SKM-1 (cell line): ENCODE results near the gene COL1A2.

ENCODE experiments used
- DNase-seq: peaks from one replicate; lab custom pipeline; 2025; ENCODE audit not compliant: unreplicated experiment; lab: John Stamatoyannopoulos, UW

Gene COL1A2

DNA sequence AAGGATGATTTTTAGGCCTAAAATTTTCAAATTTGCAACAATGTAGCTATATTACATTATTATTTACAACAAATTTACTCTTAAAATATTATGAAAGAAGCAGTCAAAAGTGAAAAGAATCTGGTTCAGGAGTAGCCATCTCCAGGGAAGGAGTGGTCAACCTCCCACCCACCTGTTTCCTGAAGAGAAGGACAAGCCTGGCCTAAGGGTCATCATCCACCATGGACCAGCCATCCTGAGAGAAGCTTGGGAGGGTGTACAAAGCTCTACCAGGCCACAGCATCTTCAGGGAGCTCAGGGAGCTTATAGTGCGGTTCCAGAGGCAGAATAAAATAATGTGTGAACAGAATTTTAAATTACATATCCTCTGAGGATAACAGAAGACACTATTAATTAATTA is 38.1 kb downstream of the COL1A2 start:
- DNase-seq, result no peak

DNA sequence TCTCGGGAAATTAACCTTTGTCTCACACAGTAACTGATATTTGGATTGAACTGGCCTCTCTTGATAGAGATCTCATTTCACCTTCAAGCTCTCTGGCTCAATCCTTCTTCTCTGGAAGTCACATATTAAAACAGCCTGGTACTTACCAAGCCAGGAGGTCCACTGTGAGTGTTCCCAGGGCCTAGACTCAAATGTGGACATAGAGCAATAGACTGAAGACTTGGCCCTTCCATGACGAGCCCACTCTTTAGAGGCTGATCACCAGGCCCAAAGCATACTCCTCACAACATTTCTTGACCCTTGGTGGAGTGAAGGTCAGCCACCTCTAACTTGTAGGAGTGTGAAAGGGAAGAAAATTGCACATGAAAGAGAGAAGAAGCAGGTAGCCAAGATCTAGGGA is 38.5 kb downstream of the COL1A2 start:
- DNase-seq, result no peak

DNA sequence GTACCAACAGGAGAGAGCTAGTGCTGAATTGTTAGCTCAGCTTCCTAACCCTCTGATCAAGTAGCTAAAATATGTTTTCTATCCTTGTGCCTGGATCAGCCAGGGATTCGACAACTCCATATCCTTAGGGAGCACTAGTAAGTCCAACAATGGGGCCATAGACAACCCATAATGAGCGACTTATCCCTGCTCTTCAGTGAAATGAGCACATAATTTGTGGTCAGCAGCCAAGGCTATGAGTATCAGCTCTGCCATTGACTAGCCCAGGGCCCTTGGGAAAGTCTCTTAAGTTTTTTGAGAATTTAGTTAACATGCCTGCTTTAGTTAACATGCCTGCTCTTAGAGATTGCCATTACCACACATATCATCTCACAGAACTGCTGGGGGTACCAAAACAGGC is 39.3 kb downstream of the COL1A2 start:
- no peak for DNase-seq

DNA sequence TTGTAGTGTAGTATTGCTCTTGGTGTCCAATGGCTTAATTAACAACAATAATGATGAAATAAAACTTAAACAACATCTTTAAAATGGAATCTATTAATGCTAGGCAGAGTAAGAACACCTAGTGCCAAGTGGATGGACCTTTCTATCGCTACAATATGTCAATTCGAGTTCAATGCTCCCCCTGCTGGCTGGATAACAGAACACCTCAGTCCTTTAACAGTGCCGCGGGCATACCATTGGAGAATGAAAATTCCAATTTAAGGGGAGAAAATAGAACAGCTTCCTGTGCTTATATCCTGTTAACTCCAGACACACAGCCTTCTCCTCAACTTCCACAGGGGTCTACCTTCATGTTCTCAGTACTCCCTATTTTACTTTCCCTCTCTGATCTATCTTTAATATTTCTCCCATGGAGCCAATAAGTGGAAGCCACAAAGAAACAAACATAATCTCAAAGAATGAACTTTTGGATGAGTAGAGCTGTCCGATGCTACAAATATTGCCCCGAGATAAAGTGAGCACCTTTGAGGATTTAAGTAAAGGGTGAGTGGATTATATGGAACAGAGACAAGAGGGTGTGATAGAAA is 41.4 kb downstream of the COL1A2 start:
- DNase-seq, result peak; percentile 3

DNA sequence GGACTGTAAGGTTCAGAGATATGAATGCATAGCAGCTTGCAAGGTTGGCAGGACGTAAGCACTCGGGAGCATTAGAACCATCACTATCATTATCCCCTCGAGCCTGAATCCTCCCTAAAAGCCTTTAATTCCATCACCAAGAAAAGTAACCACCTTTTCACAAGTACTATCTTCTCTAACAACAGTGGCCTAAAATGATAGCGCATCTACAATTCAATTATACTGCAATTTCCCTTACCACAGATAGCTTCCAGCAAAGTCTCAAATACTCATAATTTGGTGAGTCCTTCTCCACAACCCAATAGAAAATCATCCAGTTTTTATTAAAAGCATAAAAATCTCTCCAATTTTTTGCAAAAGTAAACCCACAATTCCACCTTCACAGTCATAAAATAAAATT is 42.0 kb downstream of the COL1A2 start:
- DNase-seq, result no peak

DNA sequence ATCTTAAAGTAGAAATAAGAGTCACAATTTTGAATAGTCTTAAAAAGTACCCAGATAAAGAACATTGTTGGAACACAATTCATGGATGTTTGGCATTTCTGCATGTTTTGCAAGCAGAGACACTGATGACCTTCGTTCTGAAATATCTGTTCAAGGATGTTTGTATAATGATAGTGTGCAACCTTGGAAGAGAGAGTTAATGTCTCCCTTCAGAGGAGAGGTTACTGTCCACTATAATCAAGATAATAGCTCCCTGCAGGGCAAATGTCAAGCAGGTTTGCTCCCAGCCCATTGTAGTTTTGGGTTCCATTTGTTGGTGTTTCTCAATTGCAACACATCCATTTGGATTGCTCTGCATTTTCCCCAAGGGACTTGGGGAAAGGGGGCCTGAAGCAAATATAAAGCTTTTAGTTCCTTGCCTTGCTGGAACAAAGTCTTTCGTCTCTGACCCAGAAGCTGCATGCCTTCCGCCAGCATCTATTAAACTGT is 45.2 kb downstream of the COL1A2 start:
- DNase-seq, result no peak

DNA sequence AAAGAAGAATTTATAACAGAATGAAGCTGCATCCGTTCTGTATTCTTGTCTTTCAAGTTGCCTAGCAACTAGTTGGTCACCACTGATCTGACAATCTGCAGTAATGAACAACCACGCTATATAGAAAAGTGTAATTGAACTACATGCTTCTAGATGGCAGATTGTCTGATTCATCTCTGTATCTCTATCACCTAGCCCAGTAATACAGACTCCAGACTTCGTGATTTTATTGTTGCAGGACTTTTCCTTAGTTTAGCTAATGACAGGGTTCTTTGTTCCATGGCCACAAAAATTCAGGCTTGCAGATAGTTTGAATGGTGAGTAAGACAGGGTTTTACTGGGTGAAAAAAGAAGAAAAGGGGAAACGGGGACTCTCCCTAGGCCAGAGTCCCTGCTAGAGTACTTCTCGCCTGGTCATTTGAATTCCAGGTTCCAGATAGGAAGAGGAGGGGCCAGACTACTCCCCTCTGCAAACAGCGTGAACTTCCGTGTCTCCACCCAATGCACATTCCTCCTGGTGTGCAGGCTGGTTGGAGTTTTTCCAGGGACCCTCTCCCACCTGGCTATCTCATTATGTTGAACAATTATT is 45.9 kb downstream of the COL1A2 start:
- no peak for DNase-seq

DNA sequence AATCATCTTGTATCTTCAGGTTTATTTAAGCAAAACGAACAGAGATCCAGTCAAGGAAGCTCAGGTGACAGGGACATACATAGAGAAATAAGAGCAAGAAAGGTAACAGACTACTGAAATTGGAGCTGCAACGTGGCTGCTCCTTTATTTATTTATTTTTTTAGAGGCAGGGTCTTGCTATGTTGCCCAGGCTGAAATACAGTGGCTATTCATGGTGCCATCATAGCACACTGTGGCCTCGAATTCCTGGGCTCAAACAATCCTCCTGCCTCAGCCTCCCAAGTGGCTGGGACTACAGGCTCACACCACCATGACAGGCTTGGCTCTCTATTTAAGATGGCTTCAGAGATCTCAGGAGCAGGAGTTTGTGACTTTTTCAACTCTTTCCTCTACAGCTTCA is 46.4 kb downstream of the COL1A2 start:
- no peak for DNase-seq

DNA sequence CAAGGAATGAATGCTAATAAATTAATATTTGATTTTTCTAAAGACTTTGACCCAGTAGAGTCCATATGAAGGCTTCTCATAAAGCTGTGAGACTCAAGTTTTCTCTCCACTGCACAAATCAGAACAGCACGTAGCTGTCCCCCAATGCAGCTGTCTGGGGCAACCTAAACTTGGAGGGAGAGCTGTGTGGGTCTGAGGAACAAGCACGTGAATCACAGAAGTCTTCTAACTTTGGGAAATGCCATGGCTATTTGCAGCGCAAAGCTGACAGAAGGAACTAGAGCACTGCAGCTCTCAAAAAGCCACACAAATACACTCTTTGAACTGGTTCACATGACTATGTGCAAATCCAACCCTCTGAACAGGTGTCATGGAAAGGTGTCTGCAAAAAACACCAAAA is 47.9 kb downstream of the COL1A2 start:
- no peak for DNase-seq

DNA sequence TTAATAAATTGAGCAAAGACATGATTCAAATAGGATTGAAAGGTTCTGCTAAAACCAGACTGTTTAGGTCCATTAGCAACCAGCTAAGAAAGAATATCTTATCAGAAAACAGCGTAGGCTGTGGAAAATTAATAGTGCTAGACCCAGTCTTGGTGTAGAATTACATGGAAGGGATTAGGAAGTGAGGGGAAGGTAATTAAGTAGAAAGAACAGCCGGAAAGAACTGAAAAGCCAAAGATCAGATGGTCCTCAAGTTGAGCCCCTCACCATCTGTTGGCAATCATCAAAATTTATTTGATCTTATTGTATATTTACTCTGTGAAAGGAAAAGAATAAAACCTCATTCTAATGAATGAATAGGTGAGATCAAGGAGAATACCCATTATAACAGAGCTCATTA is 50.1 kb downstream of the COL1A2 start:
- DNase-seq, result no peak

DNA sequence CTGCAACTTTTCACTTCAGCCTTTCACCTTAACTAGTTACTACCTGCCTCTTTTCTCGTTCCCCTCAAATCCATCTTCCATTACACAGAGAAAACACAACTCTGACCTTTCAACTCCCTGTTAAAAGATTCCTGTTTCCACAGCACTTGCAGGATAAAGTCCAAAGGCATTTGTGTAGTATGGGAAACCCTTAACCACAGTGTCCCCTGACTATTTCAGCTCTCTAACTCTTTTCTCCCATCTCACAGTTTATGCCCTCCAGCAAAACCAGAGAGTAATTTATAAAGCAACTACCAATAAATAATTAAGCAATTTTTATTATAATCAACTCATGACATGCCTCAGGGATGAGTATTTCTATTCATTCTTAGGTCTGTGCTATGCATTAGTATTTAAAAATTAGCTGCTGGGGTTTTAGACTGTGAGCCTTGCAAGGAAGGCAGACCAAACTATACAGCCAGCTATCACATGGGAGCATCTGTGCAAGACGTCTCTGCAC is 51.0 kb downstream of the COL1A2 start:
- no peak for DNase-seq

DNA sequence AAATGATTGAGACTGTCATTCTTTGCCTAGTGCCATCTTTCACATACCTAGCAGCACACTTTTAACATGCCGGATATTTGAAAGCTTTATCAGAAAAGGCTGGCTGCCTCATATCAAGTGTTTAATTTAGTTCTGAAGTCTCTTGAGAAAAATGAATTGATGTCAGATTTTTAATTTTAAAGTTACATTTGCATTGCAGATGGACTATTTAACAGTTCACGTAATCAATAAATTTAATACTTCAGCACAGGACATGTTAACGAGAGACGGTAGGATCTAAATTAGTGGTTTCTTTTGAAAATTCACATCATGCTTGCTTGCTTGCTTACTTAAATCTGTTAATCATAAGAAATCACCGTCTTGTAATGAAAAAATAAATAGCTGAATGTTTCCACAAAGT is 51.6 kb downstream of the COL1A2 start:
- DNase-seq, result no peak

DNA sequence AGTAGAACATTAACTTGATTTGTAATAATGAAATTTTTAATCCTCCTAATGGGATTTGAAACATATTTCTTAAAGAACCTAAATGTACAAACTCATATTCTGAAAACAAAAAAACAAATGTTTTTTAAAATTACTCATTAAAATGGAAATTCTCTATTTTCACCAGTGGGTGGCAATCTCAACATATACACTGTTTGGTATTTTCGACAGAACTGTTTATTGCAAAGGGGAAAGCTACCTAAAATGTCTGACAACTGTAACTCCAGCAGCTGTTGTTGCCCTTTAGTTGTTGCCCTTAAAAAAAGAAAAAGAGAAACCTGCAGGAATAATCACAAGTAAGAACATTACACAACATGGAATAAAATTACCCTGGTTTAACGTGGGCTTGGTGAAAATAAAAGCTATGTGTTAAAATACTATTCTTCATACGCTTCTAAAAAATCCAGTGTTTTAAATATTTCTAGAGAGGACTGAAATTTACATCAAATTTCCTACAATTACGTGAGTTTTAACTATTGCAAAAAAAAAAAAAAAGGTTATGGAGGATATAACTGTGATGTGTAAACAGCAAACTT is 54.5 kb downstream of the COL1A2 start:
- peak; percentile 8 for DNase-seq

DNA sequence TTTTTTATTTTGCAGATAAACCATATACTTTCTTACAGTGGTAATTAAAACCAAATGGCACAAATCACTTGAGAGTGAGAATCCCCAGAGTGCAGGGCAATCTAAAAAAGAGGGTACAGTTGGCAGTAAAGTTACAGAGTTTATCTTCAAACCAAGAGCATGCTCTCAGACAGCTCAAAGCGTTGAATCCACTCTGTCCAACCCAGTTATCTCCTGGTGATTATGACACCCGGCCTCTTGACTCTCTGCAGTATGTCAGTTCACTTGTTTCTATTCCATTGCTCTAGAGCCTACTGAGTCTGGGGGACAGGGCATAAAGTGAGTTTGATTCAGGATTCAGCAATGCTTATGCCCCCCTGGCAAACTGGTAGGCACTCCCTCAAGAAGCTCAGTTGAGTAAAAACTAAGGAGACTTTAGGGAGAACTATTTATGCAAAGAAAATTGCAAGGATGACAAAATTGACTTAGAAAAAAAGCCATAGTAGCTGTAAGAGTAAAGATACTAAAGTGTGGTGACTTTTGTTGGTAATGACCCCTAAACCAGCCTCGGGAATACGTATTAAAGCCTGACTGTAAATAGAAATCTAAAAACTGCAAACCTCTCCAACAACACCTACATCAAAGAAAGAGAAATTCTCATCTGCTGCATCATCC is 55.5 kb downstream of the COL1A2 start:
- DNase-seq, result no peak

DNA sequence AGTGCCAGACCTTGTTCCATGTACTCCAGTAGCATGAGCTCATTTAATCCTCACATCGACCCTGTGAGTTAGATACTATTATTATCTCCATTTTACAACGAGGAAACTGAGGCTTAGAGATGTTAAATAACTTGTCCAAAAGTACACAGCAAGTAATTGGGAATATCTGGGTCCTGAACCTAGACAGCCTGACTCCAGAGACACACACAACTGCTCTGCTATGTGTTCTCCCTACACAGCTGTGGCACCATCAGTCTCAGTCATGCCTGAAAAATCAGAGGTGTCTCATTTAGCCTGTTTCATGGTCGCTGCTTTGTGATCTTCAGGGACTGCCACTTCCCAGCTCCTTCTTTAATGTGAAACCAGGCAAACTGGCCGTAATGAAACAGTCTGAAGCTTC is 56.5 kb downstream of the COL1A2 start:
- DNase-seq, result no peak

DNA sequence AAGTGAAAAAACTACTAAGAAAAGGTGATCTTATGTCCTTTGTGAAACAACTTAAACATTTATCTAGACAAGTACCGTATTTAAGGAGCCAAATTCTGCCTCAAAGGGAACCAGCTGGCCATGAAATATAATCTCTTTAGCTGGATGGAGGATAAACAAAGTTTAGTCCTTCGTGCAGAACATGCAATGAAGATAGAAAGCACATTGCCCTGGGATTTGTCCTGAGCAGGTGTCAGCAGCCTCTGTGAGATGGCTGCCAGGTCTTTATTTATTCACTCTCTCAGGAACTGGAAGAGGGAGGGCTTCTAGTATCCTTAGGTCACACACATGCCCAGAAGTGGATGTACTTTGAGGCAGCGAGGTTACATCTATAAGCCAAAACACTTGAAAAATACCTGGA is 57.5 kb downstream of the COL1A2 start:
- DNase-seq, result no peak

DNA sequence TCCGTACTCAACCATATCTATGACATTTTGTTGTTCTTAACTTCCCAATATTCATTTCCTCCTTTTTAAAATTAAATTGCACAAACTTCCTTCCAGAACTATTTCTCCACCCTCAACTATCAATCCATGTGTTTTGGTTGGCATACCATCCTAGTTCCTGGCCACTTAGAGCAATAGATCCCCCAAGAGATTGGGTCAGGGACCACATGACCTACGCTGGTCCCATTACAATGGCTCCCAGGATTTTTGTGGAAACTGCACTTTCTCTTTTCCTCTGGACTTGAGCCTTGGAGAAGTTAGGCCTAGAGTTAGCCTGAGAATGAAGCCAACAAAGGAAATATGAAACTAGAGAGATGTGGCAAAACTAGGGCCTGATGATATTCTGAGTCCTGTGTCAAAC is 59.2 kb downstream of the COL1A2 start:
- DNase-seq, result no peak

DNA sequence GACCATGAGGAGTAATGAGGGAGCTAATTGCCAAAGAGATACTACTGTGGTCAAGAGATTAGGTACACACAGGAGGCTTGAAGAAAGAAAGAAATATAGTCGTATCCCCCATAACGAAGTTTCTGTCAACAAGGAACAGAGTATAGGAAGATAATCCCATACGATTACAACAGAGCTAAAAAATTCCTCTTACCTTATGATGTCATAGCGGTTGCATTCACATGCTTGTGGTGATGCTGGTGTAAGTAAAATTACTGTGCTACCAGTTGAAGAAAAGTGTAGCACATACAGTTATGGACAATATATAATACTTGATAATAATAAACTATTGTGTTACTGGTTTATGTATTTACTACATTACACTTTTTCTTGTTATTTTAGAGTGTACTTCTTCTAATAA is 63.3 kb downstream of the COL1A2 start:
- DNase-seq, result no peak

DNA sequence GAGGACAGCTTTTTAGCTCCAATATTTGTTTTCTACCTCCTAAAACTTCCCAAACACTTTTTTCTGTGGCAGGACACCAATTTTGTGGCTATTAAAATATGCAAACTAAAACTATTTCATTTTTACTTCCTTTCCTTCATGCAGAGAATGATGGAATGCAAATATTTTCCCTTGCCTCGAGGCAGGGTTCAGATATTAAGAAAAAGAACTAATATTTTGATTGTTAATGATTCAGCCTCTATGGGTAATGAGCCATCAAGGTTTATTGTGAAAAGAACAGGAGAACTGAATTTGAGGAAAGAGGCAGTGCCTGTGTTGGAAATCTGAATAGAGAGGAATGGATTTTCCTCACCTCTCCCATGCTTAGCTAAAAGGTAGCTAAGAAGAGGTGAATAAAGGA is 71.8 kb downstream of the COL1A2 start:
- DNase-seq, result no peak

DNA sequence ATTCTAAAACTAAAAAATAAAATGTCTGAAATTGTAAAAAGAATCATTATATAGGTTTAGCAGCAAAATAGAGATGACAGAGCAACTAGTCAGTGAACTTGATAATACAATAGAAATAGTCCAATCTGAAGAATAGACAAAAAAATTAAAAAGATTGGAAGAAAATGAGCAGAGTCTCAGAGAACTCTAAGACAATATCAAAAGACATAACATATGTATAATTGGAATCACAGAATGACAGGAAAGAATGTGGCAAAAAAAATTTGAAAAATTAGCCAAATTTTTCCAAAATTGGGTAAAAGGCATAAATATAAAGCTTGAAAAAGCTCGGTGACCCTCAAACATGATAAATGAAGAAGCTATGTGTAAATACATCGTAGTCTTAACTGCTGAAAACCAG is 76.9 kb downstream of the COL1A2 start:
- no peak for DNase-seq

DNA sequence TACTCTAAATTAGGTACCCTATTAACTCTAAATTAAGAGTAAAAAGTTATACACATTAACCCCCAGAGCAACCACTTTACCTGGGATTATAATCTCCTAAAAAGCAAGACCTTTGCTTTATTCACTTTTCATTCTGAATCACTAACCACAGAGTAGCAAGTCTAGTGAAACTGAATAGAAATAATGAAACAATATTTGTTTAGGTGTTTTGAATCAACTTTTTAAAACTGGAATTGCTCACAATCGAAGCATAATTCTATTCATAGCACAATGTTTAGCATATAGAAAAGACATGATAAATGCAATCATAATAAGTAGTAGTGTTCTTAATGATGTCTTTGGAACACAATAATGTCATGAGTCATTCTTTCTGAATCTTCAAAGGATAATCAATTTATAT is 77.9 kb downstream of the COL1A2 start:
- DNase-seq, result no peak

DNA sequence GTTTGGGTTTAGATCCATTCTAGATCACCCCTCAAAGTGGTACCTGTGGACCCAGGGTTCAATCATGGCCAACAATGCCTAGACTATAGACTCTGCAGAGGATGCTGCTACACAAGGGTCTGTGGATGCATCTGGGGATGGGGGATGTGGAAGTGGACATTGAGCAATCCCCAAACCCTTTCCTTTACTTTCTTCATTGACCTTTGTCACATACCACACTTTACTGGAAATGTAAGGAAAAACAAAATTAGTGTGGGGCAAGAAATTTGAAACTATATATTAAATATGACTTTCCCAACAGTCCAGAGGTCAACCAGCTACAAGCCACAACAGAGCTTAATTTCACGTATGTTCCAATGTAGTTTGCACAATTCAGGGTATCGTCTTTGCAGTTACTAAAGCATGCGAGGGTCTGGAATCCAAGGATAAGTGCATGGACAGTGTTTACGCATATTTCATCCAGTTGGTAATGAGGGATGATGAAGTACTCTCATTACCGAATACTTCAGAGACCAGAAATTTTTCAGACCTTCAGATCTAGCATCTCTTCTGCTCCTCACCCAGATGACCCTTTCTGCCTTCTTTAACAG is 81.7 kb downstream of the COL1A2 start:
- DNase-seq, result no peak
